ENCODE data around the gene AAK1. TPM values are rescaled to one million over a fixed set of nuclear protein-coding genes. Genes with fewer than 3 reads are reported as not detected.
A peak's percentile ranks its signal among the peaks of the same experiment; 100 is the strongest.

The AAK1 gene
- total RNA-seq, 3 donors from 2014 or later (not counting 1 experiment from before 2014, with no cell fraction given): 174 to 249 (median 204) TPM

- H3K4me1 Mint-ChIP-seq: peaks cover 25 to 27% of the 10 kb centered on the region in 2 donors
- H3K9me3 Mint-ChIP-seq: no peaks in the 10 kb centered on the region
- H3K36me3 ChIP-seq (ENCODE audit: control insufficient read depth, insufficient read depth, low read length): no peaks in the 10 kb centered on the region
- H3K36me3 Mint-ChIP-seq: no peaks in the 10 kb centered on the region
- H3K27me3 Mint-ChIP-seq (ENCODE audit: low read depth in 2 of 2): no peaks in the 10 kb centered on the region
- no peak overlapping the region for H3K27ac ChIP-seq (ENCODE audit: low read length)
- no peak for TF ChIP-seq CTCF (IDR thresholded peaks at IDR 0.05)
- no peaks in the 10 kb centered on the region for H3K9me3 ChIP-seq (ENCODE audit: control insufficient read depth, insufficient read depth, low read length)
- intact Hi-C loops (cut with micrococcal nuclease): loop anchor here (2.0 kb wide), 1 partner anchor 13 kb away; the partner anchor contains the start of gene AAK1
- H3K4me1 ChIP-seq (ENCODE audit: control insufficient read depth, insufficient read depth, low read length): peaks cover 9% of the 10 kb centered on the region
- no peak for ATAC-seq
- no peaks in the 10 kb centered on the region for H3K27me3 ChIP-seq (ENCODE audit: control insufficient read depth, insufficient read depth, low read length)
- H3K4me3 Mint-ChIP-seq: no peak overlapping the region
- no peak for DNase-seq
- 93% methylated on average over 5 of the region's 6 CpGs for WGBS (ENCODE audit: insufficient coverage)
- no peak overlapping the region for H3K4me3 ChIP-seq (ENCODE audit: low read length)
- H3K27ac Mint-ChIP-seq: peak overlapping the region in 1 of 2 donors; percentile 52
Observed at GRCh38 chr2:69629921-69630608, 13.5 kb downstream of the AAK1 start.

GRCh38 chr2:69628325-69629021 lies 15.1 kb downstream of the AAK1 start:
- Histone ChIP-seq H3K36me3 (ENCODE audit: control insufficient read depth, insufficient read depth, low read length) (no peaks in the 10 kb centered on the region), H3K9me3 (ENCODE audit: control insufficient read depth, insufficient read depth, low read length) (no peaks in the 10 kb centered on the region), H3K27ac (ENCODE audit: low read length) (peak overlapping the region; percentile 34), H3K4me1 (ENCODE audit: control insufficient read depth, insufficient read depth, low read length) (peaks cover 11% of the 10 kb centered on the region), H3K27me3 (ENCODE audit: control insufficient read depth, insufficient read depth, low read length) (no peaks in the 10 kb centered on the region), H3K4me3 (ENCODE audit: low read length) (no peak overlapping the region)
- 11% methylated on average over 3 of the region's 4 CpGs for WGBS (ENCODE audit: insufficient coverage)
- no peak overlapping the region for H3K27ac Mint-ChIP-seq
- DNase-seq: peak in 1 of 2 donors; percentile 35
- H3K27me3 Mint-ChIP-seq (ENCODE audit: low read depth in 2 of 2): no peaks in the 10 kb centered on the region
- no peak for TF ChIP-seq CTCF (IDR thresholded peaks at IDR 0.05)
- intact Hi-C loops (cut with micrococcal nuclease): loop anchor here (1.0 to 2.0 kb wide), 2 partner anchors 12 to 14 kb away; partner anchors contain the start of gene AAK1
- peaks cover 18% of the 10 kb centered on the region in 2 donors for H3K4me1 Mint-ChIP-seq
- ATAC-seq: peak; percentile 66 to 78 (median 73)
- no peak overlapping the region for H3K4me3 Mint-ChIP-seq
- H3K9me3 Mint-ChIP-seq: no peaks in the 10 kb centered on the region
- no peaks in the 10 kb centered on the region for H3K36me3 Mint-ChIP-seq

GRCh38 chr2:69625078-69625795 lies 18.3 kb downstream of the AAK1 start:
- peak in 1 of 3 donors; percentile 28 for ATAC-seq
- Mint-ChIP-seq H3K9me3 (no peaks in the 10 kb centered on the region), H3K27ac (no peak overlapping the region), H3K4me3 (no peak overlapping the region), H3K27me3 (ENCODE audit: low read depth in 2 of 2) (no peaks in the 10 kb centered on the region), H3K36me3 (no peaks in the 10 kb centered on the region), H3K4me1 (peaks cover 8 to 11% of the 10 kb centered on the region in 2 donors)
- 81% methylated on average over 5 of the region's 7 CpGs for WGBS (ENCODE audit: insufficient coverage)
- intact Hi-C loops (cut with micrococcal nuclease): no loop called here
- no peaks in the 10 kb centered on the region for H3K9me3 ChIP-seq (ENCODE audit: control insufficient read depth, insufficient read depth, low read length)
- H3K27ac ChIP-seq (ENCODE audit: low read length): no peak overlapping the region
- no peak overlapping the region for H3K4me3 ChIP-seq (ENCODE audit: low read length)
- no peaks in the 10 kb centered on the region for H3K36me3 ChIP-seq (ENCODE audit: control insufficient read depth, insufficient read depth, low read length)
- peak in 1 of 2 donors; percentile 38 for DNase-seq
- TF ChIP-seq CTCF (IDR thresholded peaks at IDR 0.05): no peak
- H3K27me3 ChIP-seq (ENCODE audit: control insufficient read depth, insufficient read depth, low read length): no peaks in the 10 kb centered on the region
- H3K4me1 ChIP-seq (ENCODE audit: control insufficient read depth, insufficient read depth, low read length): peaks cover 36% of the 10 kb centered on the region

All from natural killer cell (primary cell).